RWPE2 (cell line): Measurements from ENCODE around the gene SPATS2.

ENCODE experiments used
- ATAC-seq: fragments of 200-7000 bp; cut with Tn5 transposase; 3 replicates; pipeline ENCODE4 v1.9.1; 2021; ENCODE audit warnings: low read depth
- DNase-seq: peaks from one replicate; pipeline ENCODE4 v3.0.0-alpha.2; 2020; ENCODE audit warnings: low spot score
- H3K27ac ChIP-seq: fragments of 450-650 bp; 2 replicates; pipeline ENCODE4 v1.5.1; 2017; ENCODE audit warnings: mild to moderate bottlenecking; ENCODE audit not compliant: poor library complexity, severe bottlenecking
- H3K27me3 ChIP-seq: fragments of 250-450 bp; sonication (Bioruptor Pico); 2 replicates; pipeline ENCODE4 v1.5.1; 2021; ENCODE audit warnings: mild to moderate bottlenecking, moderate library complexity; ENCODE audit not compliant: insufficient read depth, poor library complexity, severe bottlenecking
- H3K36me3 ChIP-seq: fragments of 250-450 bp; sonication (Bioruptor Pico); 2 replicates; pipeline ENCODE4 v1.5.1; 2020; ENCODE audit warnings: low read depth, mild to moderate bottlenecking, moderate library complexity
- H3K4me1 ChIP-seq: fragments of 250-450 bp; sonication (Bioruptor Pico); 2 replicates; pipeline ENCODE4 v1.5.1; 2021; ENCODE audit warnings: mild to moderate bottlenecking, moderate library complexity; ENCODE audit not compliant: insufficient read depth, poor library complexity, severe bottlenecking
- H3K4me3 ChIP-seq: fragments of 250-450 bp; sonication (Bioruptor Pico); 2 replicates; pipeline ENCODE4 v1.5.1; 2021; ENCODE audit warnings: mild to moderate bottlenecking, moderate library complexity; ENCODE audit not compliant: severe bottlenecking
- H3K9me3 ChIP-seq: fragments of 250-450 bp; sonication (Bioruptor Pico); 2 replicates; pipeline ENCODE4 v1.5.1; 2021; ENCODE audit warnings: mild to moderate bottlenecking, moderate library complexity; ENCODE audit not compliant: severe bottlenecking
- TF ChIP-seq, protein P1 (sequence below): fragments of 450-650 bp; IDR thresholded peaks from one replicate; pipeline ENCODE4 v1.5.1; 2017; ENCODE audit warnings: mild to moderate bottlenecking, moderate library complexity; ENCODE audit not compliant: poor library complexity, severe bottlenecking

Gene SPATS2

DNA sequence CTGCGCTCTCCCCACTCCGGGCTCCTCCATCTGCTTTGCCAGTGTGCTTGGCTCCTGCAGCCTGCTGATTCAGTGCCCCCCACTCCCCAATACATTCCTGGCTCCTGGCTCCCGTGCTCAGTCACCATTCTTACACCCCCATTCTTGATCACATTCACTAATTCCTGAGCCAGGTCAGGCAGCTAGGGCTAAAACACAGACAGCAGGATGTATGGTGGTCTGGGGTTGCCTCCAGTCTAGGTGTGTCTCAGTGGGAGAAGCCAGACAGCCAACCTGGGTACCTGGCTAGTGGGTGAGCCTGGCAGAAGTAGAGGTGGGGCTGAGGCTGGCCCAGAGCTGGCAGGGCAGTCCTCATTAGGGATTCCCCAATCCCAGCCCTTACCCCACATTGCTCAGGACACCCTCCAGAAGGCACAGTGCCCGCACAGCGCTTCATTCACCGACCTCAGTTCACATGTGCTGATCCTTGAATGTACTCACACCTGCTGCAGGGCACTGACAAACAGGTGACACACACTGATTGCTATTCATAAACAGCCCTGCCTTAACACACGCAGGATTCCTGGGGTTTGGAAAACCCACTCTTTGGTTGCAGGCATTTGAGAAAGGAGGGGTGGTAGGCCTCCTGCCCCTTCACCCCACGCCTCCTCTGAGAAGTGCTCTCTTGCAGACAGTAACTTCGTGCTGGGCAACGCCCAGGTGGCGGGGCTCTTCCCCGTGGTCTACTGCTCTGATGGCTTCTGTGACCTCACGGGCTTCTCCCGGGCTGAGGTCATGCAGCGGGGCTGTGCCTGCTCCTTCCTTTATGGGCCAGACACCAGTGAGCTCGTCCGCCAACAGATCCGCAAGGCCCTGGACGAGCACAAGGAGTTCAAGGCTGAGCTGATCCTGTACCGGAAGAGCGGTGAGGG is 173.2 kb downstream of the SPATS2 start:
- no peak overlapping the region for H3K27ac ChIP-seq
- TF ChIP-seq, protein P1, sequence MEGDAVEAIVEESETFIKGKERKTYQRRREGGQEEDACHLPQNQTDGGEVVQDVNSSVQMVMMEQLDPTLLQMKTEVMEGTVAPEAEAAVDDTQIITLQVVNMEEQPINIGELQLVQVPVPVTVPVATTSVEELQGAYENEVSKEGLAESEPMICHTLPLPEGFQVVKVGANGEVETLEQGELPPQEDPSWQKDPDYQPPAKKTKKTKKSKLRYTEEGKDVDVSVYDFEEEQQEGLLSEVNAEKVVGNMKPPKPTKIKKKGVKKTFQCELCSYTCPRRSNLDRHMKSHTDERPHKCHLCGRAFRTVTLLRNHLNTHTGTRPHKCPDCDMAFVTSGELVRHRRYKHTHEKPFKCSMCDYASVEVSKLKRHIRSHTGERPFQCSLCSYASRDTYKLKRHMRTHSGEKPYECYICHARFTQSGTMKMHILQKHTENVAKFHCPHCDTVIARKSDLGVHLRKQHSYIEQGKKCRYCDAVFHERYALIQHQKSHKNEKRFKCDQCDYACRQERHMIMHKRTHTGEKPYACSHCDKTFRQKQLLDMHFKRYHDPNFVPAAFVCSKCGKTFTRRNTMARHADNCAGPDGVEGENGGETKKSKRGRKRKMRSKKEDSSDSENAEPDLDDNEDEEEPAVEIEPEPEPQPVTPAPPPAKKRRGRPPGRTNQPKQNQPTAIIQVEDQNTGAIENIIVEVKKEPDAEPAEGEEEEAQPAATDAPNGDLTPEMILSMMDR: no peak
- DNase-seq (no peak), ATAC-seq (peak; percentile 37; the same call in 2 of the 3 replicates)
- no peaks in the 10 kb centered on the region for H3K36me3 ChIP-seq
- H3K4me1 ChIP-seq: peaks cover 9% of the 10 kb centered on the region
- H3K9me3 ChIP-seq: no peaks in the 10 kb centered on the region
- H3K4me3 ChIP-seq: no peak overlapping the region
- H3K27me3 ChIP-seq: peaks cover 14% of the 10 kb centered on the region

DNA sequence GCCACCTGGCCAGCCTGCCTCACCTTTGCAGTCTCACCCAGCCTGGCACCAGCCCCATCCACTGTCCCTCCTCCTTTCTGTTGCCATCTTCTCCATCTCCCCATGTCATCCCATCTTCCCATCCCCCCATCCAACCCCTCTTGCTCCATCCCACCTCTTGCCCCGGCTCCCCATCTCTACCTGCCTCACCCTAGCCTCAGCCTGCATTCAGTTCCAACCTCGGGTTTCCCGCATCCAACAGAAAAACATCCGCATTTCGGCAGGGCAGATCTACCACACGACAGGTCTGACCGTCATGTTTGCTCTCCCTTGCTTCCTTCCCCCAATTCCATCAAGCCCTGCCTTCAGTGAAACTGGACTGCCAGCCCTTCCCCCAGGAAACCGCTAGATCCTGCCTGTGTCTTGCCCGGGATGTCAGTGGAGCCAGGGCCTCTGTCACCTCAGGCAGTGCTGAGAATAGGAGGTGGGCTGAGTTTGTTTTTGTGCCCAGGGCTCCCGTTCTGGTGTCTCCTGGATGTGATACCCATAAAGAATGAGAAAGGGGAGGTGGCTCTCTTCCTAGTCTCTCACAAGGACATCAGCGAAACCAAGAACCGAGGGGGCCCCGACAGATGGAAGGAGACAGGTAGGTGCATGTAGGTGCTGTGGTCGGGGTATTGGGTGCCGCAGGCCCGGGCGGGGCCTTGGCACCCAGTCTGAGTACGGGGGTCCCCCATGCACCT is 174.0 kb downstream of the SPATS2 start:
- ATAC-seq: no peak
- Histone ChIP-seq H3K27me3 (peaks cover 14% of the 10 kb centered on the region), H3K4me3 (no peak overlapping the region), H3K27ac (no peak overlapping the region), H3K9me3 (no peaks in the 10 kb centered on the region), H3K4me1 (peaks cover 6% of the 10 kb centered on the region), H3K36me3 (no peaks in the 10 kb centered on the region)
- DNase-seq: no peak
- TF ChIP-seq, protein P1: no peak

DNA sequence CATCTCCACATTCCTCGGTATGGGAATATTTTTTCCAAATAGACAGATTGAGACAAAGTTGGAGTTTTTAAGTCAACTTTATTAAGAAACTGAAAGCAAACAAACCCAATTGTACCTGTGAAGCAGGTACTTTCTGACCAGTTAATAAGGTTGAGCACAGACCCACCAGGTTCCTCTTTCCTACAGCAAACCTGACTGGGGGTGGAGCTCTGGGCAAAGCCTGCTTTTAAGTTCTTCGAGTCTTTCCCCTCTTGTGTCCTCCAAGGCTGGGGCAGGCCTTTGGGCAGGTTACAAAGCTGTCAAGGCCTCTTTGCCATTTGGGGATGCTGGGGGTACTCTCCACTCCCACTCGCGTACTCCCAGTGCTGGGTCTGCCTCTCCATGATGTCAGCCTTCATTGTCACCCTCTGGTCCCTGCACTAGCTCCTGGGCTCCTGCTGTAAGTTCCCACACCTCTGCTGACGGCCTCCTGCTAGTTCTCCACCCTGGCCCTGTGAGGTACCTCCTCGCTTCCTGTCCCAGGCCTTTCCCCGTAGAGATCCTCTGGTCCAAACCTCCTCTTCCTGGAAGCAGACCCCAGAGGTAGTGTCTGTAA is 174.7 kb downstream of the SPATS2 start:
- peaks cover 14% of the 10 kb centered on the region for H3K27me3 ChIP-seq
- H3K9me3 ChIP-seq: no peaks in the 10 kb centered on the region
- DNase-seq (no peak), ATAC-seq (no peak)
- no peak overlapping the region for H3K27ac ChIP-seq
- H3K36me3 ChIP-seq: no peaks in the 10 kb centered on the region
- H3K4me1 ChIP-seq: peaks cover under 1% of the 10 kb centered on the region
- no peak overlapping the region for H3K4me3 ChIP-seq
- TF ChIP-seq, protein P1: no peak

DNA sequence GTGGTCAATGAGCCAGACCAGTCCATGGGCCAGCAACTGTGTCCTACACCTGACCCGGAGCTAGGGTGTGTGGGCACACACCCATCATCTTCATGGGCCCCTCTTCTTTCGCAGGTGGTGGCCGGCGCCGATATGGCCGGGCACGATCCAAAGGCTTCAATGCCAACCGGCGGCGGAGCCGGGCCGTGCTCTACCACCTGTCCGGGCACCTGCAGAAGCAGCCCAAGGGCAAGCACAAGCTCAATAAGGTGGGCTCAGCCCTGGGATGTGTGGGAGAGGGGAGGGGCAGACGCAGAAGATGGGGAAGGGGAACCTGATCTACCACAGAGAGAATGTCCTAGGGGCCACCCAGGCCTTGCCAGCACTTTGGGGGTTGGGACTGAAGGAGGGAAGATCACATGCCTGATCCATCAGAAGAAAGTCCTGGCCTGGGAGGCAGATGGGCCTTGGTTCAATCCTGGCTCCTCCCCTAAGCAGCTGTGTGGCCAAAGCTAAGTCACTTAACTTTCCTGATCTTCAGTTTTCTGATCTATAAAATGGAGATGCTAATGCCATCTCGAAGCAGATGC is 175.4 kb downstream of the SPATS2 start:
- H3K36me3 ChIP-seq: no peaks in the 10 kb centered on the region
- peaks cover 8% of the 10 kb centered on the region for H3K4me1 ChIP-seq
- H3K27ac ChIP-seq: no peak overlapping the region
- DNase-seq (no peak), ATAC-seq (no peak)
- no peaks in the 10 kb centered on the region for H3K9me3 ChIP-seq
- H3K4me3 ChIP-seq: no peak overlapping the region
- peaks cover 11% of the 10 kb centered on the region for H3K27me3 ChIP-seq
- TF ChIP-seq, protein P1: no peak
